Measurements from ENCODE around the gene ARHGEF19.

Gene ARHGEF19

GRCh38 chr1:16231331-16232315 lies 19.2 kb upstream of the ARHGEF19 start:
- TF ChIP-seq PPARA (CRISPR knock-in tag; IDR thresholded peaks at IDR 0.05; ENCODE audit: borderline replicate concordance), result no peak
- no peak for TF ChIP-seq ZNF8 (CRISPR knock-in tag; IDR thresholded peaks at IDR 0.05)
- TF ChIP-seq RARB (CRISPR knock-in tag; IDR thresholded peaks at IDR 0.05), result no peak
- TF ChIP-seq POU6F1 (CRISPR knock-in tag; IDR thresholded peaks at IDR 0.05; ENCODE audit: borderline replicate concordance, low read depth), result no peak
- TF ChIP-seq ZFP30 (CRISPR knock-in tag; IDR thresholded peaks at IDR 0.05), result no peak
- TF ChIP-seq ZFP3 (CRISPR knock-in tag; IDR thresholded peaks at IDR 0.05), result no peak
- TF ChIP-seq ESRRG (CRISPR knock-in tag; IDR thresholded peaks at IDR 0.05), result no peak
- no peak for TF ChIP-seq SNAI2 (CRISPR knock-in tag; IDR thresholded peaks at IDR 0.05)
- TF ChIP-seq PATZ1 (CRISPR knock-in tag; IDR thresholded peaks at IDR 0.05; ENCODE audit: borderline replicate concordance), result no peak
- no peak for TF ChIP-seq ZC3H10 (CRISPR knock-in tag; IDR thresholded peaks at IDR 0.05)
- no peak for TF ChIP-seq ZNF565 (CRISPR knock-in tag; conservative IDR thresholded peaks at IDR 0.05; ENCODE audit: low read depth)
- no peak for TF ChIP-seq ARNTL (CRISPR knock-in tag; IDR thresholded peaks at IDR 0.05; ENCODE audit: borderline replicate concordance, low read depth)
- TF ChIP-seq CSDC2 (CRISPR knock-in tag; IDR thresholded peaks at IDR 0.05), result no peak
- no peak for TF ChIP-seq TCF4 (CRISPR knock-in tag; IDR thresholded peaks at IDR 0.05; ENCODE audit: borderline replicate concordance)
- no peak for TF ChIP-seq TOX (CRISPR knock-in tag; IDR thresholded peaks at IDR 0.05; ENCODE audit: borderline replicate concordance)
- TF ChIP-seq TSHZ2 (CRISPR knock-in tag; IDR thresholded peaks at IDR 0.05), result no peak
- no peak for TF ChIP-seq BACH2 (CRISPR knock-in tag; IDR thresholded peaks at IDR 0.05; ENCODE audit: borderline replicate concordance)
- no peak for TF ChIP-seq ZNF70 (CRISPR knock-in tag; IDR thresholded peaks at IDR 0.05)
- no peak for ATAC-seq

GRCh38 chr1:16230744-16231143 lies 18.3 kb upstream of the ARHGEF19 start:
- TF ChIP-seq RARB (CRISPR knock-in tag; IDR thresholded peaks at IDR 0.05), result no peak
- no peak for TF ChIP-seq ZNF70 (CRISPR knock-in tag; IDR thresholded peaks at IDR 0.05)
- TF ChIP-seq CSRNP3 (CRISPR knock-in tag; IDR thresholded peaks at IDR 0.05), result no peak
- ATAC-seq, result no peak

- no peak for ATAC-seq
- TF ChIP-seq BACH2 (CRISPR knock-in tag; IDR thresholded peaks at IDR 0.05; ENCODE audit: borderline replicate concordance) (no peak), TCF4 (CRISPR knock-in tag; IDR thresholded peaks at IDR 0.05; ENCODE audit: borderline replicate concordance) (no peak), POU6F1 (CRISPR knock-in tag; IDR thresholded peaks at IDR 0.05; ENCODE audit: borderline replicate concordance, low read depth) (no peak)
Measured at GRCh38 chr1:16229976-16230740, 17.7 kb upstream of the ARHGEF19 start.
